Measurements from ENCODE around the gene CDV3. TPM values are rescaled to one million over a fixed set of nuclear protein-coding genes. Genes with fewer than 3 reads are reported as not detected.

The CDV3 gene
- total and polyA plus RNA-seq, 12 donors = 27.9 to 182 (median 150) TPM

- WGBS, 2 donors = 83 to 88% methylated on average over 5 of the region's 5 CpGs
- intact Hi-C loops (cut with DNase I) = loop anchor here (5.0 to 10.0 kb wide), 7 partner anchors 96 to 848 kb away; partner anchors contain the start of genes NPHP3 (in 4 of the 10) and AMOTL2 (in 1 of the 10)
- no peaks in the 10 kb centered on the region for H3K9me3 ChIP-seq
- TF ChIP-seq, protein P1, sequence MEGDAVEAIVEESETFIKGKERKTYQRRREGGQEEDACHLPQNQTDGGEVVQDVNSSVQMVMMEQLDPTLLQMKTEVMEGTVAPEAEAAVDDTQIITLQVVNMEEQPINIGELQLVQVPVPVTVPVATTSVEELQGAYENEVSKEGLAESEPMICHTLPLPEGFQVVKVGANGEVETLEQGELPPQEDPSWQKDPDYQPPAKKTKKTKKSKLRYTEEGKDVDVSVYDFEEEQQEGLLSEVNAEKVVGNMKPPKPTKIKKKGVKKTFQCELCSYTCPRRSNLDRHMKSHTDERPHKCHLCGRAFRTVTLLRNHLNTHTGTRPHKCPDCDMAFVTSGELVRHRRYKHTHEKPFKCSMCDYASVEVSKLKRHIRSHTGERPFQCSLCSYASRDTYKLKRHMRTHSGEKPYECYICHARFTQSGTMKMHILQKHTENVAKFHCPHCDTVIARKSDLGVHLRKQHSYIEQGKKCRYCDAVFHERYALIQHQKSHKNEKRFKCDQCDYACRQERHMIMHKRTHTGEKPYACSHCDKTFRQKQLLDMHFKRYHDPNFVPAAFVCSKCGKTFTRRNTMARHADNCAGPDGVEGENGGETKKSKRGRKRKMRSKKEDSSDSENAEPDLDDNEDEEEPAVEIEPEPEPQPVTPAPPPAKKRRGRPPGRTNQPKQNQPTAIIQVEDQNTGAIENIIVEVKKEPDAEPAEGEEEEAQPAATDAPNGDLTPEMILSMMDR (IDR thresholded peaks at IDR 0.05) = no peak
- H3K4me1 ChIP-seq = peaks cover 2 to 50% (median 25%) of the 10 kb centered on the region in 9 donors
- peak overlapping the region in 8 of 10 donors; percentile 40 to 96 (median 65) for H3K27ac ChIP-seq
- no peak overlapping the region for H3K4me3 ChIP-seq
- H3K36me3 ChIP-seq = peaks cover 0 to 6% (median 3%) of the 10 kb centered on the region in 9 donors
- H3K27me3 ChIP-seq = no peaks in the 10 kb centered on the region
- peak in 1 of 8 donors; percentile 3 for ATAC-seq
- peak in 1 of 2 donors; percentile 29 for DNase-seq
Measured at GRCh38 chr3:133570139-133570936, 3.1 kb upstream of the CDV3 start.

GRCh38 chr3:133570937-133571320 lies 2.6 kb upstream of the CDV3 start:
- Histone ChIP-seq H3K27me3 (no peaks in the 10 kb centered on the region), H3K27ac (peak overlapping the region in 7 of 10 donors; percentile 44 to 96 (median 66)), H3K4me3 (no peak overlapping the region), H3K4me1 (peaks cover 3 to 56% (median 31%) of the 10 kb centered on the region in 9 donors), H3K9me3 (no peaks in the 10 kb centered on the region), H3K36me3 (peaks cover 0 to 12% (median 5%) of the 10 kb centered on the region in 9 donors)
- DNase-seq (no peak), ATAC-seq (no peak)
- WGBS, 2 donors = 89 to 90% methylated on average over 2 of the region's 2 CpGs
- intact Hi-C loops (cut with DNase I) = loop anchor here (5.0 to 10.0 kb wide), 7 partner anchors 96 to 849 kb away; partner anchors contain the start of genes NPHP3 (in 4 of the 10) and AMOTL2 (in 1 of the 10)
- TF ChIP-seq, protein P1 (IDR thresholded peaks at IDR 0.05) = no peak

DNA sequence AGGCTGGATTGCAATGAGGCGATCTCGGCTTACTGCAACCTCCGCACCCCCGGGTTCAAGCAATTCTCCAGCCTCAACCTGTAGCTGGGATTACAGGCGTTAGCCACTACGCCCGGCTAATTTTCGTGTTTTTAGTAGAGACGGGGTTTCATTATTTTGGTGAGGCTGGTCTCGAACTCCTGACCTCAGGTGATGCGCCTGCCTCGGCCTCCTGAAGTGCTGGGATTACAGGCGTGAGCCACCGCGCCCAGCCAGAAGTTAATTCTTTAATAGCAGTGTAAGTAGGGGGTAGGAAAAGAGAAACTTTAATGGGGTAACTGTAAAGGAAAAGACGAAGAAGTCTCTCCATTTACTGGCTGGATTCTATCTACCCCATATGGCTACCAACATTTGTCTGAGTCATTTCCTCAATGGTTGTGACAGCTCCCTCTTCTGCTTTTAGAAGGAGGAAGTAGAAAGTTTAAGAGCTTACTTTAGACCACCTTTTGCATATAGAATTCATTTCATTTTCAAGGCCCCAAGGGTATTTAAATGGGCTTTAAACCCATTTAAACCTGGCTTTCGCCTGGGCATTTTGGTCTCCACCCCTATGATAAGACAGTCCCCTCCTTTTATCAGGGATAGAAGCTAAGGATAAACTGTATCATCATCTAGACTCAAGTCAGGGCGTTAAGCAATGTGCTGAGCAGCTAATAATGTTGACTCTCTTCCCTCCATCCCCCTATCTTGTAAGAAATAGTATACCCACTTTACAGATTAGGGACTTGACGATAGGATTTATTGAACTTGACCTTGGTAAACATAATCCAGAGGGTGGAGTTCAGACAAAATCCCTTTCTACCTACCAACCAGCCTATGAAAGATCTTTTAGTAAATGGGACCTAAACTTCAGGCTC lies 1.1 kb upstream of the CDV3 start:
- ATAC-seq (no peak), DNase-seq (no peak)
- TF ChIP-seq, protein P1 (IDR thresholded peaks at IDR 0.05) = no peak
- Histone ChIP-seq H3K4me1 (peaks cover 3 to 71% (median 45%) of the 10 kb centered on the region in 9 donors), H3K4me3 (peak overlapping the region in 9 of 10 donors; percentile 11 to 89 (median 45)), H3K27ac (peak overlapping the region; percentile 49 to 96 (median 89)), H3K27me3 (no peaks in the 10 kb centered on the region), H3K36me3 (peaks cover 0 to 26% (median 10%) of the 10 kb centered on the region in 9 donors), H3K9me3 (no peaks in the 10 kb centered on the region)
- 81 to 91% methylated on average over 19 of the region's 19 CpGs for WGBS, 2 donors
- intact Hi-C loops (cut with DNase I) = loop anchor here (2.0 to 10.0 kb wide), 8 partner anchors 98 to 850 kb away; partner anchors contain the start of genes NPHP3 (in 6 of the 10) and AMOTL2 (in 1 of the 10)
